HepG2 (cell line): ENCODE results near the gene CIAO3. TPM values are rescaled to one million over a fixed set of nuclear protein-coding genes. Genes with fewer than 3 reads are reported as not detected.

Experiments
- CREB1 ChIP-seq, 2 experiments: fragments of 450-650 bp in 1 of 2; IDR thresholded peaks; 2 replicates each; pipeline ENCODE4 v1.6.1; 2016 to 2017; ENCODE audit warnings: control low read depth in 1 of 2, mild to moderate bottlenecking in 1 of 2, missing compliant biosample characterization in 1 of 2, missing genetic modification characterization in 1 of 2
- DMTF1 ChIP-seq: sonication (generic); formaldehyde crosslinking; IDR thresholded peaks from 2 replicates; pipeline ENCODE4 v1.4.0; 2020; ENCODE audit warnings: mild to moderate bottlenecking, missing genetic modification reagents
- FOXA1 ChIP-seq, 2 experiments: fragments of 450-650 bp in 1 of 2; sonication (generic) in 1 of 2; formaldehyde crosslinking in 1 of 2; IDR thresholded peaks; 2 replicates each; pipeline versions ENCODE4 v1.4.0 to v1.6.1; 2016 to 2020; ENCODE audit warnings: missing genetic modification reagents in 1 of 2
- FOXO1 ChIP-seq: sonication (generic); formaldehyde crosslinking; IDR thresholded peaks from 2 replicates; pipeline ENCODE4 v1.4.0; 2020; ENCODE audit warnings: missing genetic modification reagents
- IKZF1 ChIP-seq: fragments of 450-650 bp; IDR thresholded peaks from 2 replicates; pipeline ENCODE4 v1.7.1; 2016
- KDM5B ChIP-seq: sonication (generic); formaldehyde crosslinking; IDR thresholded peaks from 2 replicates; pipeline ENCODE4 v1.4.0; 2020; ENCODE audit warnings: missing genetic modification reagents, mild to moderate bottlenecking, borderline replicate concordance
- MEIS1 ChIP-seq: sonication (generic); formaldehyde crosslinking; IDR thresholded peaks from 2 replicates; pipeline ENCODE4 v1.9.0; 2021; ENCODE audit warnings: mild to moderate bottlenecking, missing genetic modification reagents, moderate library complexity, borderline replicate concordance
- PHF5A ChIP-seq: IDR thresholded peaks from one replicate; pipeline ENCODE4 v1.6.1; 2018; ENCODE audit warnings: low read depth, missing genetic modification reagents; ENCODE audit not compliant: unreplicated experiment
- RELA ChIP-seq: sonication (generic); formaldehyde crosslinking; IDR thresholded peaks from 2 replicates; pipeline ENCODE4 v1.4.0; 2020; ENCODE audit warnings: missing genetic modification reagents
- REPIN1 ChIP-seq: sonication (generic); formaldehyde crosslinking; IDR thresholded peaks from 2 replicates; pipeline ENCODE4 v1.8.0; 2022; ENCODE audit warnings: missing genetic modification reagents, low read depth, mild to moderate bottlenecking, borderline replicate concordance
- RXRB ChIP-seq: IDR thresholded peaks from 2 replicates; pipeline ENCODE4 v1.6.1; 2016; ENCODE audit warnings: borderline replicate concordance, missing genetic modification reagents, missing compliant biosample characterization
- ZNF543 ChIP-seq: sonication (generic); formaldehyde crosslinking; IDR thresholded peaks from 2 replicates; pipeline ENCODE4 v1.4.0; 2020; ENCODE audit warnings: mild to moderate bottlenecking, missing genetic modification reagents
- ZNF749 ChIP-seq: sonication (generic); formaldehyde crosslinking; IDR thresholded peaks from 2 replicates; pipeline ENCODE4 v1.8.0; 2022; ENCODE audit warnings: mild to moderate bottlenecking, missing genetic modification reagents, moderate library complexity, borderline replicate concordance
- polyA plus RNA-seq, 8 experiments: library from polyadenylated mRNA; depleted of rRNA in 3 of 8; stranded (reverse) in 7 of 8; unstranded in 1 of 8; fragments of >200 nt; fragmentation: Illumina TruSeq in 4 of 8; extraction: Trizol in 4 of 8; gene quantifications; 2 replicates each; pipeline versions ENCODE4 v1.2.1 to v1.2.3, GENCODE V29; 2011 to 2016; ENCODE audit warnings: low read depth in 4 of 8, missing spikeins in 1 of 8, mixed read lengths in 1 of 8; ENCODE audit not compliant: insufficient read depth in 1 of 8
- total RNA-seq, 5 experiments: library from RNA; depleted of rRNA; stranded (reverse); fragments of >200 nt; fragmentation: Illumina TruSeq; extraction: Trizol; gene quantifications; 2 replicates each; pipeline ENCODE4 v1.2.3, GENCODE V29; 2016; ENCODE audit warnings: low read depth in 1 of 5
- TF ChIP-seq, protein P1 (sequence below): sonication (generic); formaldehyde crosslinking; IDR thresholded peaks from 2 replicates; pipeline ENCODE4 v1.4.0; 2020; ENCODE audit warnings: mild to moderate bottlenecking, missing genetic modification reagents, borderline replicate concordance
- TF ChIP-seq, protein P2 (sequence below): sonication (generic); formaldehyde crosslinking; IDR thresholded peaks from 2 replicates; pipeline ENCODE4 v1.4.0; 2020; ENCODE audit warnings: missing genetic modification reagents
- TF ChIP-seq, protein P3 (sequence below): sonication (generic); formaldehyde crosslinking; IDR thresholded peaks from 2 replicates; pipeline ENCODE4 v1.4.0; 2020; ENCODE audit warnings: mild to moderate bottlenecking, low read depth, missing genetic modification reagents

CIAO3 gene
- total and polyA plus RNA-seq, 2 of the 13 experiments (the other 11 are each of a cell fraction or from before 2014, with no cell fraction given), result 21.7 to 25.0 TPM

GRCh38 chr16:740764-741505 is at the start of gene CIAO3 (continued):
- TF ChIP-seq DMTF1 (CRISPR knock-in tag), result no peak
- TF ChIP-seq MEIS1, result peak; percentile 82
- TF ChIP-seq, protein P1, sequence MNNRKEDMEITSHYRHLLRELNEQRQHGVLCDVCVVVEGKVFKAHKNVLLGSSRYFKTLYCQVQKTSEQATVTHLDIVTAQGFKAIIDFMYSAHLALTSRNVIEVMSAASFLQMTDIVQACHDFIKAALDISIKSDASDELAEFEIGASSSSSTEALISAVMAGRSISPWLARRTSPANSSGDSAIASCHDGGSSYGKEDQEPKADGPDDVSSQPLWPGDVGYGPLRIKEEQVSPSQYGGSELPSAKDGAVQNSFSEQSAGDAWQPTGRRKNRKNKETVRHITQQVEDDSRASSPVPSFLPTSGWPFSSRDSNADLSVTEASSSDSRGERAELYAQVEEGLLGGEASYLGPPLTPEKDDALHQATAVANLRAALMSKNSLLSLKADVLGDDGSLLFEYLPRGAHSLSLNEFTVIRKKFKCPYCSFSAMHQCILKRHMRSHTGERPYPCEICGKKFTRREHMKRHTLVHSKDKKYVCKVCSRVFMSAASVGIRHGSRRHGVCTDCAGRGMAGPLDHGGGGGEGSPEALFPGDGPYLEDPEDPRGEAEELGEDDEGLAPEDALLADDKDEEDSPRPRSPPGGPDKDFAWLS (CRISPR knock-in tag), result no peak
- peak; percentile 83; the same call in 1 of the 2 replicates for TF ChIP-seq KDM5B
- peak; percentile 35; the same call in 1 of the 2 replicates for TF ChIP-seq FOXO1
- TF ChIP-seq, protein P2, sequence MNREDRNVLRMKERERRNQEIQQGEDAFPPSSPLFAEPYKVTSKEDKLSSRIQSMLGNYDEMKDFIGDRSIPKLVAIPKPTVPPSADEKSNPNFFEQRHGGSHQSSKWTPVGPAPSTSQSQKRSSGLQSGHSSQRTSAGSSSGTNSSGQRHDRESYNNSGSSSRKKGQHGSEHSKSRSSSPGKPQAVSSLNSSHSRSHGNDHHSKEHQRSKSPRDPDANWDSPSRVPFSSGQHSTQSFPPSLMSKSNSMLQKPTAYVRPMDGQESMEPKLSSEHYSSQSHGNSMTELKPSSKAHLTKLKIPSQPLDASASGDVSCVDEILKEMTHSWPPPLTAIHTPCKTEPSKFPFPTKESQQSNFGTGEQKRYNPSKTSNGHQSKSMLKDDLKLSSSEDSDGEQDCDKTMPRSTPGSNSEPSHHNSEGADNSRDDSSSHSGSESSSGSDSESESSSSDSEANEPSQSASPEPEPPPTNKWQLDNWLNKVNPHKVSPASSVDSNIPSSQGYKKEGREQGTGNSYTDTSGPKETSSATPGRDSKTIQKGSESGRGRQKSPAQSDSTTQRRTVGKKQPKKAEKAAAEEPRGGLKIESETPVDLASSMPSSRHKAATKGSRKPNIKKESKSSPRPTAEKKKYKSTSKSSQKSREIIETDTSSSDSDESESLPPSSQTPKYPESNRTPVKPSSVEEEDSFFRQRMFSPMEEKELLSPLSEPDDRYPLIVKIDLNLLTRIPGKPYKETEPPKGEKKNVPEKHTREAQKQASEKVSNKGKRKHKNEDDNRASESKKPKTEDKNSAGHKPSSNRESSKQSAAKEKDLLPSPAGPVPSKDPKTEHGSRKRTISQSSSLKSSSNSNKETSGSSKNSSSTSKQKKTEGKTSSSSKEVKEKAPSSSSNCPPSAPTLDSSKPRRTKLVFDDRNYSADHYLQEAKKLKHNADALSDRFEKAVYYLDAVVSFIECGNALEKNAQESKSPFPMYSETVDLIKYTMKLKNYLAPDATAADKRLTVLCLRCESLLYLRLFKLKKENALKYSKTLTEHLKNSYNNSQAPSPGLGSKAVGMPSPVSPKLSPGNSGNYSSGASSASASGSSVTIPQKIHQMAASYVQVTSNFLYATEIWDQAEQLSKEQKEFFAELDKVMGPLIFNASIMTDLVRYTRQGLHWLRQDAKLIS (CRISPR knock-in tag), result peak; percentile 58; the same call in 1 of the 2 replicates
- TF ChIP-seq, protein P3, sequence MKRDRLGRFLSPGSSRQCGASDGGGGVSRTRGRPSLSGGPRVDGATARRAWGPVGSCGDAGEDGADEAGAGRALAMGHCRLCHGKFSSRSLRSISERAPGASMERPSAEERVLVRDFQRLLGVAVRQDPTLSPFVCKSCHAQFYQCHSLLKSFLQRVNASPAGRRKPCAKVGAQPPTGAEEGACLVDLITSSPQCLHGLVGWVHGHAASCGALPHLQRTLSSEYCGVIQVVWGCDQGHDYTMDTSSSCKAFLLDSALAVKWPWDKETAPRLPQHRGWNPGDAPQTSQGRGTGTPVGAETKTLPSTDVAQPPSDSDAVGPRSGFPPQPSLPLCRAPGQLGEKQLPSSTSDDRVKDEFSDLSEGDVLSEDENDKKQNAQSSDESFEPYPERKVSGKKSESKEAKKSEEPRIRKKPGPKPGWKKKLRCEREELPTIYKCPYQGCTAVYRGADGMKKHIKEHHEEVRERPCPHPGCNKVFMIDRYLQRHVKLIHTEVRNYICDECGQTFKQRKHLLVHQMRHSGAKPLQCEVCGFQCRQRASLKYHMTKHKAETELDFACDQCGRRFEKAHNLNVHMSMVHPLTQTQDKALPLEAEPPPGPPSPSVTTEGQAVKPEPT (CRISPR knock-in tag), result no peak
- peak; percentile 67; the same call in 1 of the 2 replicates for TF ChIP-seq ZNF543 (CRISPR knock-in tag)
- peak; percentile 86 for TF ChIP-seq CREB1 (IDR thresholded peaks at IDR 0.05)
- TF ChIP-seq CREB1 (CRISPR knock-in tag; IDR thresholded peaks at IDR 0.05), result peak; percentile 54; the same call in 1 of the 2 replicates
- peak; percentile 73; the same call in 1 of the 2 replicates for TF ChIP-seq REPIN1 (CRISPR knock-in tag)
- no peak for TF ChIP-seq FOXA1 (IDR thresholded peaks at IDR 0.05)
- no peak for TF ChIP-seq FOXA1 (CRISPR knock-in tag; IDR thresholded peaks at IDR 0.05)
- TF ChIP-seq RELA, result peak; percentile 66; the same call in 1 of the 2 replicates
- TF ChIP-seq PHF5A (CRISPR knock-in tag), result peak; percentile 67
- TF ChIP-seq RXRB, result no peak
- TF ChIP-seq IKZF1, result no peak
- no peak for TF ChIP-seq ZNF749 (CRISPR knock-in tag)
